GM18870 (cell line): Measurements from ENCODE around the gene CTNNA1.
"Not testable (repeated sequence)": the region's sequence is repeated elsewhere in the genome, so short reads cannot be mapped to it uniquely, and the experiment has no call there.

Source experiments
- ATAC-seq: cut with Tn5 transposase; IDR thresholded peaks from one replicate; pipeline ENCODE4 v1.9.1; 2021; ENCODE audit warnings: moderate library complexity; ENCODE audit not compliant: unreplicated experiment

The CTNNA1 gene

GRCh38 chr5:138883211-138883610 is 130.0 kb downstream of the CTNNA1 start:
- no peak for ATAC-seq

GRCh38 chr5:138884094-138884493 is 130.9 kb downstream of the CTNNA1 start:
- ATAC-seq, result no peak

- ATAC-seq, result no peak
Observed at GRCh38 chr5:138884554-138884953, 131.3 kb downstream of the CTNNA1 start.

GRCh38 chr5:138889994-138890393 is 136.8 kb downstream of the CTNNA1 start:
- no peak for ATAC-seq

GRCh38 chr5:138890644-138891043 is 137.4 kb downstream of the CTNNA1 start:
- no peak for ATAC-seq

- no peak for ATAC-seq
Observed at GRCh38 chr5:138895918-138896317, 142.7 kb downstream of the CTNNA1 start.

- ATAC-seq, result no peak
Observed at GRCh38 chr5:138898299-138898698, 145.1 kb downstream of the CTNNA1 start.

- no peak for ATAC-seq
Observed at GRCh38 chr5:138898742-138899141, 145.5 kb downstream of the CTNNA1 start.

GRCh38 chr5:138900281-138900965 is 147.2 kb downstream of the CTNNA1 start:
- no peak for ATAC-seq

GRCh38 chr5:138901716-138902115 is 148.5 kb downstream of the CTNNA1 start:
- no peak for ATAC-seq

- ATAC-seq, result no peak
Observed at GRCh38 chr5:138903130-138903775, 150.0 kb downstream of the CTNNA1 start.

- ATAC-seq, result no peak
Observed at GRCh38 chr5:138905541-138905940, 152.3 kb downstream of the CTNNA1 start.

GRCh38 chr5:138909734-138910133 is 156.5 kb downstream of the CTNNA1 start:
- ATAC-seq, result no peak

- ATAC-seq, result no peak
Observed at GRCh38 chr5:138910546-138911185, 157.4 kb downstream of the CTNNA1 start.

- no peak for ATAC-seq
Observed at GRCh38 chr5:138911441-138911840, 158.2 kb downstream of the CTNNA1 start.

GRCh38 chr5:138912093-138912492 is 158.9 kb downstream of the CTNNA1 start:
- ATAC-seq, result no peak

GRCh38 chr5:138913773-138914172 is 160.5 kb downstream of the CTNNA1 start:
- ATAC-seq, result no peak

- ATAC-seq, result no peak
Observed at GRCh38 chr5:138914338-138914737, 161.1 kb downstream of the CTNNA1 start.

- no peak for ATAC-seq
Observed at GRCh38 chr5:138918686-138919085, 165.5 kb downstream of the CTNNA1 start.

- no peak for ATAC-seq
Observed at GRCh38 chr5:138920181-138920580, 167.0 kb downstream of the CTNNA1 start.

GRCh38 chr5:138921362-138921761 is 168.1 kb downstream of the CTNNA1 start:
- not testable (repeated sequence) for ATAC-seq

GRCh38 chr5:138922494-138922893 is 169.3 kb downstream of the CTNNA1 start:
- ATAC-seq, result no peak
